NCI-H1436 treated with DMSO at 0.1 percent for 48 hours (cell line): ENCODE data around the gene GOLGA6L6.
"Not testable (repeated sequence)": the region's sequence is repeated elsewhere in the genome, so short reads cannot be mapped to it uniquely, and the experiment has no call there.

Source experiments
- DNase-seq: peaks from one replicate; lab custom pipeline; 2025; lab: John Stamatoyannopoulos, UW

GOLGA6L6 gene, protein sequence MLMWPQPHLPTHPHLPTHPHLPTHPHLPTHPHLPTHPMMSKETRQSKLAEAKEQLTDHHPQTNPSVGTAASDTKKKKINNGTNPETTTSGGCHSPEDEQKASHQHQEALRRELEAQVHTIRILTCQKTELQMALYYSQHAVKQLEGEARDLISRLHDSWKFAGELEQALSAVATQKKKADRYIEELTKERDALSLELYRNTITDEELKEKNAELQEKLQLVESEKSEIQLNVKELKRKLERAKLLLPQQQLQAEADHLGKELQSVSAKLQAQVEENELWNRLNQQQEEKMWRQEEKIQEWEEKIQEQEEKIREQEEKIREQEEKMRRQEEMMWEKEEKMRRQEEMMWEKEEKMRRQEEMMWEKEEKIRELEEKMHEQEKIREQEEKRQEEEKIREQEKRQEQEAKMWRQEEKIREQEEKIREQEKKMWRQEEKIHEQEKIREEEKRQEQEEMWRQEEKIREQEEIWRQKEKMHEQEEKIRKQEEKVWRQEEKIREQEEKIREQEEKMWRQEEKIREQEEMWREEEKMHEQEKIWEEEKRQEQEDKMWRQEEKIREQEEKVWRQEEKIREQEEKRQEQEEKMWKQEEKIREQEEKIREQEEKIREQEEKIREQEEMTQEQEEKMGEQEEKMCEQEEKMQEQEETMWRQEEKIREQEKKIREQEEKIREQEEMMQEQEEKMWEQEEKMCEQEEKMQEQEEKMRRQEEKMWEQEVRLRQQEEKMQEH

DNA sequence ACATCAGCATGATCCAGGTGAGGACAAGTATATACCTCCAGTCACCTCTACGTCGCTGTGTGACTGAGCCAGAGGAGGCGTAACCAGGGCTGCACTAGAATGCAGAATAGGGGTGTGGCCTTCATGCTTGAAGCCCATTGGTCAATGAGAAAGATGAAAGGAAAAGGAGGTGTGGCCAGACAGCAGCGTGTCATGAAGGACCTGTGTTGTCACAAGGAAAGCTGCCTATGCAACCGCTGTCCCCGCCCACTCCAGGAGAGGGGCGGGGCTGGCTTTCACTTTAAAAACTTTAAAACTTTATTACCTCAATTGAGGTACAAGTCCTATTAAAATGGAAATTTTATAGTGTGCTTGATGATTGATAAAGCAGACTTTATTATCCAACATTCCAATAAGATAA is at the start of gene GOLGA6L6:
GOLGA6L6 (minus strand) TSS at position 101 of the 400 bp plus-strand sequence; CDS start at position 10, 91 bp downstream.
- DNase-seq, result not testable (repeated sequence)

DNA sequence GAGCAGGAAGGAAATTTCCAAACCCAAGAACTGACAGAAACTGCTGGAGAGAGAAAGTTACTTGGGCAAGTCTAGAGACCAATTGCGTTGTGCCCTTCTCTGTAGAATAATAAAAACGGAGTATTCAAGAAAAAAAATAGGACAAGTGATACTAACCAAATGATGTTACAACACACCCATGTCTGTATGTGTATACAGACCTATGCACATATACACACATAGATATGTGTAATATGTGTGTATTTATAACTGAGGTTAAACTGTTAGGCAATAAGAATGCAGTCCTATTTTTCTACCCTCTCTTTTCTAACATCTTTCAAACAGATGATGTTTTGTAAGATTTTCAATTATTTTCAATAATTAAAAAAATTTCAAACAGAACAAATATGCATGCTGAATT is 48.5 kb upstream of the GOLGA6L6 start:
- DNase-seq, result not testable (repeated sequence)

DNA sequence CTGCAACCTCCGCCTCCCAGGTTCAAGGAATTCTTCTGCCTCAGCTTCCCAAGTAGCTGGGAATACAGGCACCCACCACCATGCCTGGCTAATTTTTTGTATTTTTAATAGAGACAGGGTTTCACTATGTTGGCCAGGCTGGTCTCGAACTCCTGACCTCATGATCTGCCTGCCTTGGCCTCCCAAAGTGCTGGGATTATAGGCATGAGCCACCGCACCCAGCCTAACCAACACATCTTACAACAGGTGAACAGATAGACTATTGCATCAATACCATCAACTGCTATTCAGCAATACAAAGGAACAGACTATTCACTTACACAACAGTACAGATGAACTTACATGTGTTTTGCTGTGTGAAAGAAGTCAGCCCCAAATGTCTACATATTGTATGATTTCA is 45.2 kb upstream of the GOLGA6L6 start:
- not testable (repeated sequence) for DNase-seq

DNA sequence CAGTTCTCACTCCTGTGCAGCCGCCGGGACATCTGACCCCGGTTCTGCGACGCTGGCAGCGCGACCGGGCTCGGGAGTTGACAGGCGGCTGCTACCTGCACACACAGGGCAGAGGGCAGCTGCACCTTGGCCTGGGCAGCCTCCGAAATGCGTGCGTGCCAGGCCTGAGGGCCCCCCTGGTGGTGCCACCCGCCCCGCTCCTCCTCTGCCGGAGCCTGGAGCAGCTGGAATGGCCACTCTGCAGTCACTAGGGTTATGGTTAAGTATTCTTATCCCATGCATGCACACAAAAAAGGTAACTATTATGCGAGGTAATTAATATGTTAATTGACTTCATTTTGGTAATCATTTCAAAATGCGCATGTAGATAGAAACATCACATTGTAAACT is 41.1 kb upstream of the GOLGA6L6 start:
- not testable (repeated sequence) for DNase-seq

DNA sequence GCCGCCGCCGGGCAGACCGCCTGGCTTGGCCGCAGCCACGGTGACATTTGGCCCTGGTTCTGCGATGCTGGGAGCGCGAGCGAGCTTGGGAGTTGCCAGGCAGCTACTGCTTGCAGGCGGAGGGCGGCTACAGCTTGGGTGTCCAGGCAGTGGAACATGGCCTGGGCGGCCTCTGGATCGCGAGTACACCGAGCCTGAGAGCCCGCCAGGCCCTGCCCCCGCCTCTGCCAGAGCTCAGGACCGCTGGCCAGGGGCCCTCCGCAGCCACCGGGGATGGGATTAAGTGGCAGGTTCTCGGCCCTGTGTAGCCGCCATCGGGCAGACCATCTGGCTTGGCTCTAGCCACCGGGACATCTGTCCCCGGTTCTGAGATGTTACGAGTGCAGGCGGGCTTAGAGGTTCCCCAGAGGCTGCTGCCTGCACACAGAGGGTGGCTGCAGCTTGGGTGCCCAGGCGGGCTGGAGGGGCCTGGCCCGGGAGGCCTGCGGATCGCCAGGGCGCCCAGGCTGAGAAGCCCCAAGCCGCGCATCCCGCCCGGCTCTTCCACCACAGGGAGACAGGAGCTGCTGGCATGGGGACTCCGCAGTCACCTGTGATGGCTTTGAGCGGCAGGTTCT is 40.6 kb upstream of the GOLGA6L6 start:
- not testable (repeated sequence) for DNase-seq

DNA sequence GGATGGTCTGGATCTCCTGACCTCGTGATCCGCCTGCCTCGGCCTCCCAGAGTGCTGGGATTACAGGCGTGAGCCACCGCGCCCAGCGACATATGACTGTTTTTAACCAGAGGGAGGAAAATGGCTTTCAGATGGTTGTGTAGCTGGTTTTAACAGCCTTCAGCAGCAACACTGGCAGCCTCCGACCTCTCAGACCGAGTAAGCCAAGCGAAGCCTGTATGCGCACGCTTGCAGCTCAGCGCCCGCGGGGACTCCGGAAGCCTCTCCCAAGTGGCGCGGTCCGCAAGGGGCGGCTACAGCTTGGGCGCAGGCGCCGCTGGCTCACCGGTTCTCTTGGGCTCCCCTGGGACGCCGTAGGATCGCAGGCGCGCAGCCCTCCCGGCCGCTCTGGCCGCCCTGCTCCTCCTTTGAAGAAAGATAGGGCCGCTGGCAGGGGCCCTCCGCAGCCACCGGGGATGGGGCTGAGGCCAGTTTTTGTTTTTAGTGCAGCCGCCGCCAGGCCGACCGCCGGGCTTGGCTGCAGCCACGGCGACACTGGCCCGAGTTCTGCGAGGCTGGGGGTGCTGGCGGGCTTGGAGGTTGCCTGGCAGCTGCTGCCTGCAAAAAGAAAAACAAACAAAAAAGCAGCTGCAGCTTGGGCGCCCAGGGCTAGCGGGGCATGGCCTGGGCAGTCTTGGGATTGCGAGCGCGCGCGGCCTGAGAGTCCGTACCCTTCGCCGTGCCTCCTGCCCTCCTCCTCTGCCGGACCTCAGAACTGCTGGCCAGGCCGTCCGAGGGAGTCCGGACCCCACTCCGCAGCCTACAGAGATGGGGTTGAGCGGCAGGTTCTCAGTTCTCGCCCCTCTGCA is 39.9 kb upstream of the GOLGA6L6 start:
- not testable (repeated sequence) for DNase-seq

DNA sequence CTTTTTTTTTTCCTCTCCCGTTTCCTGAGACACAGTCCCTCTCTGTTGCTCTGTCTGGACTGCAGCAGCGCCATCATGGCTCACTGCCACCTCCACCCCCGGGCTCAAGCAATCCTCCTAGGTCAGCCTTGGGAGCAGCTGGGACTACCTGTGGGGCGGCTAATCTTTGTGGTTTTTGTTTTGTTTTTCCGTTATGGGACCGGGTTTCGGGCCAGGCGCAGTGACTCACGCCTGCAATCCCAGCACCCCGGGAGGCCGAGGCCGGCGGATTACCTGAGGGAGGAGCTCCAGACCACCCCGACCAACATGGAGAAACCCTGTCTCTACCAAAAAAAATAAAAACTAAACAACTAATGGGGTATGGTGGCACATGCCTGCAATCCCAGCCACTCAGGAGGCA is 38.1 kb upstream of the GOLGA6L6 start:
- not testable (repeated sequence) for DNase-seq

DNA sequence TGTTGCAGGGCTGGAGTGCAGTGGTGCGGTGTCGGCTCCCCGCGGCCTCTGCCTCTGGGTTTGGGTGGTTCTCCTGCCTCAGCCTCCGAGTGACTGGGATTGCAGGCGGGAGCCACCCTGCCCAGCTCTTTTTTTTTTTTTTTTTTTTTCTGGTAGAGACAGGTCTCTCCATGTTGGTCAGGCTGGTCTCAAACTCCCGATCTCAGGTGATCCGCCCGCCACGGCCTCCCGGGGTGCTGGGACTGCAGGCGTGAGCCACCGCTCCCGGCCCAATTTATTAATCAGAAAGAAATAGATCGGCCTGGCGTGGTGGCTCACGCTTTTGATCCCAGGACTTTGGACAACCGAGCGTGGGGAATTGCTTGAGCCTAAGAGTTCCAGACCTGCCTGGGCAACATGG is 9.7 kb upstream of the GOLGA6L6 start:
- DNase-seq, result not testable (repeated sequence)

DNA sequence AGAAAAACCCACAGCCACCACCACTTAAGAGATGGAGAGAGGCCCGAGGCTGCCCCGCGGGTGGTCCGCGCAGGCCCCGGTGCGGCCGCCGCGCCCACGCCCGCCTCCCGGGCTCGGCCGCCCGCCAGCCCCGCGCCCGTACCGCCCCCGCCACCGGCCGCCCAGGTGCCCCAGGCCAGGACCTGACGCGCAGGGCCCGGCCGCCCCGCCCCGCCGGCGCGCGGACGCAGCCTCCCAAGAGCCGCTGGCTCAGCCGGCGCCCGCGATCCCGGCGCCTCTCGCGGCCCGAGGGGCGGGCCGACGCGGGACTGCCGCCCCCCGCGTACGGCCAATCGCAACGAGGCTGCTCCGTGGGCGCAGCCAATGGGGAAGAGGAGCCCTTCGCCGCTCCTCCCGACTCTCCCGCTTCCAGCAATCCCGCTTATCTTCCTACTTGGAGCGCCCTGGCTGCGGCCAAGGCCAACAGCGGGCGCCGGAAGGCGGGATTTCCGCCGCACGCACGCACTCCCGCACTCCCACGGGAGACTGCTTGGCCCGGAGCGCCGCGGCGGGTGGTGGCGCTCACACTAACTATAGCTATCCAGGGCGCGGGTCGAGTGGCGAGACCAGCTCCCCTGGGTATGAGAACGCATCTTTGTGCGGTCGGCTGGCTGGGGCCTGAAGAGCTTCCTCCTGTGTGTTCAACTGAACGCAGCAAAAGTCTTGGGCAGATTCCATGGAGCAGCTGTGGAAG is 35.5 kb downstream of the GOLGA6L6 start:
- not testable (repeated sequence) for DNase-seq

DNA sequence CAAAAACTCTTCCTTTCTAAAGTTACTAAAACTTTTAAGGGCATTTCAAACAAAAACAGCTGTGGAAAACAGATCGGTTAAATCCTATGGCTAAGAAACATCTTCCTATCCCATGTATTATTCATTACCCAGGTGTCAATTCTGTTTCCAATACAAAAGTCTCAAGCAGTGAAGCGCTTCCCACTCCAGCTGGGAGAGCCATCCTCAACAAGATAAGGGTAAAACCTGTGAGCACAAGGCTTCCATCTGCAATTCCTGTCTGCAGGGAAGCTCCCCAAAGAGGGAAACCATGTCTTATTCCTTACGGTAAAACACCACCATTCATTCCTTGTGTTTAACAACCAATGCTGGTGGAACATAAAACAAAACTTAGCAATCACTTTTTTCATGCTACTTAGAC is 38.8 kb downstream of the GOLGA6L6 start:
- DNase-seq, result not testable (repeated sequence)

DNA sequence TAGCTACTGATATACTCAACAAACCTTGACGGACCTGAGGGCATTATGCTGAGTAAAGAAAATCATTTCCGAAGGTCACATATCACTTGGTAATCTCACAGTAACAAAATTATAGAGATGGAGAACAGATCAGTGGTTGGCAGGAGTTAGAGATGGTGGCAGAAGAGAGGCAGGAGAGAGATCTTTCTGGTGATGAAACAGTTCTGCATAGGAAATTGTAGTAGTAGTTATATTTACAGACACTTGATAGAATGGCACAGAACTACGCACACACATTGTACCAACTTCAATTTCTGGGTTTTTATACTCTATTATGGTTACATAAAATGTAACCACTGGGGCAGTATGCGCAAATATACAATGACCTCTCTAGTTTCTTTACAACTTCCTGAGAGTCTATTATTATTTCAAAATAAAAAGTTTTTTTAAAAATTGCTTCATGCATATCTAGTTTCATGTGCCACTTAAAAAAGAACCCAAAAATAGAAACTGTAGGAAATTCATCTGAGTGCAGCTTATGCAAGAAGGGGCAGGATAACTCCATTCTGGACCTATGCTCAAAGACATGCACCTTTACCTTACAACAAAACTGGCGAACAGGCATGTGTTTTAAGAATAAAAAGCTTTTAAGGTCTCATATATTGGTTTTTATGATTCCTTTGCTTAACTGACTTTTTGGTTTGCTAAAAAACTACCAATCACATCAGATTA is 39.9 kb downstream of the GOLGA6L6 start:
- not testable (repeated sequence) for DNase-seq

DNA sequence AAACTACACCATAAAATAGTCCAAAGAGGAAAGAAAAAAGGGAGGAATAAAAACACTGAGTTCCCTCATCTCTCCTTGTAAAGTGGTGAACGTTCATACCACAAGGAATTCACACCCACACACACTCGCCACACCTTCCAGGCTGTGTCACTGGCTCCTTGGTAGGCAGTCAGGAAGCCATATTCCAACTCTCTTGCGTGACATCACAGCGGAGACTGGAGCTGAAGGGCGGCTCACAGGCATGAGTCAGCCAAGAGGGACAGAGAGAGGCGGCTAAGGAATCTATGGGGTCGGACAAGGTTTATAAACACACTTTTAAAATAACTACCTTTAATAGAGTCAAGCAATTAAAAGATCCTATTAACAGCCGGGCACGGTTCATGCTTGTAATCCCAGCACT is 43.8 kb downstream of the GOLGA6L6 start:
- not testable (repeated sequence) for DNase-seq

DNA sequence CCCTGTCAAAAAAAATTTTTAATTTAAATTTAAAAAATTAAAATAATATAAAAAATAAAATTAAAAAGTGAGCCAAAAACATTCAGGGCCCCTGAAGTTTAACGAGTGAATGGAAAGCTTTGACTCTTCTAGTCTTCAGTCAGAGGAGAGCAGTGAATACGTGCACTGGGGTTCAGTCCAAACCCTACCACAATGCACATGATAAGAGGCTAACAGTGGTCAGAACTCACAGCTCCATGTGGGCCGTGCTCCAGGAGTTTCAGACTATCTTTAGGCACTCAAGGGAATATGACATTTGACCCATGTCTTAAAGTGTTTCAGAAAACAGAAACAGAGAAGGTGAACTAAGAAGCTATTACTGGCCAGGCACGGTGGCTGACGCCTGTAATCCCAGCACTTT is 48.6 kb downstream of the GOLGA6L6 start:
- not testable (repeated sequence) for DNase-seq

DNA sequence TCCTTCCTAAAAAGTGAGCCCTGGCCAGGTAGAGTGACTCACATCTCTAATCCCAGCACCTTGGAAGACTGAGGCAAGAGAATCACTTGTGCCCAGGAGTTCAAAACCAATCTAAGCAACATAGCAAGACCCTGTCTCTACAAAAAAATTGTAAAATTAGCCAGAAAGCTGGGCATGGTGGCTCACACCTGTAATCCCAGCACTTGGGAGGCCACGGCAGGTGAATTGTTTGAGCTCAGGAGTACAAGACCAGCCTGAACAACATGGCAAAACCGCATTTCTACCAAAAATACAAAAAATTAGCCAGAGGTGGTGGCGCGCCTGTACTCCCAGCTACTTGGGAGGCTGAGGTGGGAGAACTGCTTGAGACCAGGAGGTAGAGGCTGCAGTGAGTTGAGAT is 49.0 kb downstream of the GOLGA6L6 start:
- DNase-seq, result not testable (repeated sequence)

DNA sequence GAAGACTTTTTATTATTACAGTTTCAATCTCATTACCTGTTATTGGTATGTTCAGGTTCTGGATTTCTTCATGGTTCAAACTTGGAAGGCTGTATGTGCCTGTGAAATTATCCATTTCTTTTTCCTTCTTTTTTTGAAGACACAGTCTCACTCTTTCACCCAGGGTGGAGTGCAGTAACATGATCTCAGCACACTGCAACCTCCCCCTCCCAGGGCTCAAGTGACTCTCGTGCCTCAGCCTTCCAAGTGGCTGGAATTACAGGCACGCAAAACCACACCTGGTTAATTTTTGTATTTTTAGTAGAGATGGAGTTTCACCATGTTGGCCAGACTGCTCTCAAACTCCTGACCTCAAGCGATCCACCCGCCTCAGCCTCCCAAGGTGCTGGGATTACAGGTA is 52.3 kb downstream of the GOLGA6L6 start:
- not testable (repeated sequence) for DNase-seq
